ENCODE measurements around the gene WIPF3. TPM values are rescaled to one million over a fixed set of nuclear protein-coding genes. Genes with fewer than 3 reads are reported as not detected.

WIPF3 gene
- total RNA-seq, 2 donors from 2014 or later = 0.08 TPM; not detected in 1

DNA sequence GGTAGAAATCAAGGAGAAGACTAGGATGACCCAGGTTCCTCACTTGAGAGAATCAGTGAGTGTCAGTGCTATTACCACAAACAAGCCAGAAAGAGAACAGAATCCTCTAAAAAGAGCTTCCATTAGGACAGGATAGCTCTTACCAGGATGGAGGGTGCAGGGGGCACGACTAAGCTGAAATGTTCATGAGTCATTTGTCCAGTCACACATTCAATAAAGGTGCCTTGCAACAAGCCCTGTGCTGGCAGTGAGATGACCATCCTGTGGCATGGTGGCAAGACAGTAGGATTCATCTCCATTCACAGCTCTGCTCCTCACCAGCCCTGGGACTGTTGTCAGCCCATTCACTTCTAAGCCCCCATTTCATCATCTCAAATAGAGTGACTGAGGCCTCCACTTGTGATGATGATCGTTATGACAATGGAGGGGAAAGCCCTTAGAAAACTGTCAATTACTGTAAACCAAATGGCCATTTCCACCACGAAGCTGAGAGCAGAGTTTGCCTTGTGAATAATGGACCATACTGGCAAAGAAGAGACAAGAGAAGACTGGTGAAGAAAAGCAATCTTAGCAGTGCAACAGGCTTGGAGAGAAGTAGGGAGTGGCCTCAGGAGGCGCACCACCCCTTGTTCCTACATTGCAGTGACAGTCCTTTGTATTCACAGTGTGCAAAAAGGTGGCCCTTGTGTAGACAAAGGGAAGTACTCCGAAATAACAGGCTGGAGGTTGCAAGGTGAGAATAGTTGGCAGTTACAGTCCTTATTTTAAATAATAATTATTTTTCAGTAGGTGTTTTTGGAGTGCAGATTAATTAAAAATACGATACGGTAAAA is 9.0 kb upstream of the WIPF3 start:
- DNase-seq (no peak), ATAC-seq (no peak)
- no peak overlapping the region for H3K4me3 Mint-ChIP-seq
- no peak overlapping the region for H3K27ac Mint-ChIP-seq
- H3K9me3 ChIP-seq (ENCODE audit: control insufficient read depth, low read length, poor library complexity, severe bottlenecking) = no peaks in the 10 kb centered on the region
- no peaks in the 10 kb centered on the region for H3K36me3 Mint-ChIP-seq (ENCODE audit: low read depth)
- no peaks in the 10 kb centered on the region for H3K4me1 Mint-ChIP-seq
- H3K27me3 Mint-ChIP-seq = peaks cover 18% of the 10 kb centered on the region

GRCh38 chr7:29798422-29798821 is 7.9 kb upstream of the WIPF3 start:
- Mint-ChIP-seq H3K4me3 (no peak overlapping the region), H3K27ac (no peak overlapping the region), H3K36me3 (ENCODE audit: low read depth) (no peaks in the 10 kb centered on the region), H3K4me1 (no peaks in the 10 kb centered on the region), H3K27me3 (peaks cover 27% of the 10 kb centered on the region)
- DNase-seq (no peak), ATAC-seq (no peak)
- H3K9me3 ChIP-seq (ENCODE audit: control insufficient read depth, low read length, poor library complexity, severe bottlenecking) = no peaks in the 10 kb centered on the region

- H3K27ac Mint-ChIP-seq = no peak overlapping the region
- no peak for ATAC-seq
- peaks cover 51% of the 10 kb centered on the region for H3K27me3 Mint-ChIP-seq
- H3K4me3 Mint-ChIP-seq = no peak overlapping the region
- no peaks in the 10 kb centered on the region for H3K4me1 Mint-ChIP-seq
- no peaks in the 10 kb centered on the region for H3K9me3 ChIP-seq (ENCODE audit: control insufficient read depth, low read length, poor library complexity, severe bottlenecking)
- DNase-seq = no peak
- no peaks in the 10 kb centered on the region for H3K36me3 Mint-ChIP-seq (ENCODE audit: low read depth)
Measured at GRCh38 chr7:29801929-29802328, 4.4 kb upstream of the WIPF3 start.

- peaks cover 8% of the 10 kb centered on the region for H3K4me1 Mint-ChIP-seq
- H3K4me3 Mint-ChIP-seq = no peak overlapping the region
- no peak for ATAC-seq
Measured at GRCh38 chr7:29805031-29805430, 1.3 kb upstream of the WIPF3 start.

DNA sequence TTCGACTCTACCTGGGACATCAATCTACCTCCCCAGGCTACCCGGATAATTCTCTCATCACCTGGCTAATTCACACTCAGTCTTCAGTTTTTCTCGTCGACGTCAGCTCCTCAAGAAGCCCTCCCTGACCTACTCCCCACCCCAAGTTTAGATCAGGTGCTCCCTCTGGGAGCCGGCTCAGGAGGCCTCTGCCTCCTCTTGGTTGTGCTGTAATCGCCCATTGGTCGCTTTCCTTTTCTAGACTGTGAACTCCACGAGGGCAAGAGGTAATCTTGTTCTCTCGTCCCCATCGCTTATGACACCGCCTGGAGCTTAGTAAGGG is 461 bp upstream of the WIPF3 start:
- no peaks in the 10 kb centered on the region for H3K9me3 ChIP-seq (ENCODE audit: control insufficient read depth, low read length, poor library complexity, severe bottlenecking)
- ATAC-seq (no peak), DNase-seq (no peak)
- no peak overlapping the region for H3K27ac Mint-ChIP-seq
- H3K4me3 Mint-ChIP-seq = no peak overlapping the region
- no peaks in the 10 kb centered on the region for H3K36me3 Mint-ChIP-seq (ENCODE audit: low read depth)
- H3K27me3 Mint-ChIP-seq = peaks cover 76% of the 10 kb centered on the region
- H3K4me1 Mint-ChIP-seq = peaks cover 8% of the 10 kb centered on the region

More at GRCh38 chr7:29805031-29805430, 1.3 kb upstream of the WIPF3 start:
- Mint-ChIP-seq H3K36me3 (ENCODE audit: low read depth) (no peaks in the 10 kb centered on the region), H3K27ac (no peak overlapping the region), H3K27me3 (peaks cover 77% of the 10 kb centered on the region)
- no peaks in the 10 kb centered on the region for H3K9me3 ChIP-seq (ENCODE audit: control insufficient read depth, low read length, poor library complexity, severe bottlenecking)
- DNase-seq = no peak

DNA sequence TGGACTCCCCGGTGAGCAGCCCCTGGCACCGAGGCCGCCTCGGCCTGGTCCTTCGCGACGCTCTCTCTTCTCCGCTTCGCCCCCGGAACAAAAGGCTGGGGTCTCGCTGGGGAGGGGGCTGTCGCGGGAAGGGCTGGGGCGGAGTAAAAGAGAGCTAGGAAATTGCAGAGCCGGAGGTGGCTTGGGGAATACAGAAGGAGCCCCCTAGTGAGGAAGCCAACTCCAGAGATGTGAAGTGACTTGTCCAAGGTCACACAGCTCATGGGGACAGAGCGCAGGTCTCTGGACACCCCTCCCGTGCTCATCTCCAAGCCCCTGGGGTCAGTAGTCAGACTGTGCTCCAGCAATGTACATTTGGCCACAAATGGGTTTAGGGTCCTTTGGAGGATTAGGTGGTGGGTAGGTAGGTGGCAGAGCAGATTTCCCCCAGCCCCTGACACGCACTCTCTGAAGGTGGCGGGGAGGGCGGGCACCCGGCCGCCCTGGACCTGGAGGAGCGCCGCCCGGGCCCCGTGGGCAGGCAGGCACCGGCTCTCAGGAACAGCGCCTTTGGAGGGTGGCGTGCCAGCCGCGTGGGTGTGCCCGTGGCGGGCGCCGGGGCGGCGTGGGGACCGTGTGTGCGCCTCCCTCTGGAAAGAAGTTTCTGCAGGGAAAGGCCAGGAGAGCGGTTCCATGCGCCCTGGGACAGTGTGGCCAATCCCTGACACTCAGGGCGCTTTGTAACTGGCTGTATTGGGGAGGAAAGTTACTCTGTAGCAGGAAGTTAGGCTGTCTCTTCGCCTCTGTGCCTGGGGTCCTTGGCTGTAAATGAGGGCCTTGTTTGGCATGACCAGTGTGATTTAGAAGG is 910 bp downstream of the WIPF3 start:
- peak overlapping the region; percentile 9 for H3K4me3 Mint-ChIP-seq
- H3K27me3 Mint-ChIP-seq = peaks cover 71% of the 10 kb centered on the region
- peaks cover 8% of the 10 kb centered on the region for H3K4me1 Mint-ChIP-seq
- H3K36me3 Mint-ChIP-seq (ENCODE audit: low read depth) = no peaks in the 10 kb centered on the region
- DNase-seq (no peak), ATAC-seq (no peak)
- H3K27ac Mint-ChIP-seq = no peak overlapping the region
- no peaks in the 10 kb centered on the region for H3K9me3 ChIP-seq (ENCODE audit: control insufficient read depth, low read length, poor library complexity, severe bottlenecking)

DNA sequence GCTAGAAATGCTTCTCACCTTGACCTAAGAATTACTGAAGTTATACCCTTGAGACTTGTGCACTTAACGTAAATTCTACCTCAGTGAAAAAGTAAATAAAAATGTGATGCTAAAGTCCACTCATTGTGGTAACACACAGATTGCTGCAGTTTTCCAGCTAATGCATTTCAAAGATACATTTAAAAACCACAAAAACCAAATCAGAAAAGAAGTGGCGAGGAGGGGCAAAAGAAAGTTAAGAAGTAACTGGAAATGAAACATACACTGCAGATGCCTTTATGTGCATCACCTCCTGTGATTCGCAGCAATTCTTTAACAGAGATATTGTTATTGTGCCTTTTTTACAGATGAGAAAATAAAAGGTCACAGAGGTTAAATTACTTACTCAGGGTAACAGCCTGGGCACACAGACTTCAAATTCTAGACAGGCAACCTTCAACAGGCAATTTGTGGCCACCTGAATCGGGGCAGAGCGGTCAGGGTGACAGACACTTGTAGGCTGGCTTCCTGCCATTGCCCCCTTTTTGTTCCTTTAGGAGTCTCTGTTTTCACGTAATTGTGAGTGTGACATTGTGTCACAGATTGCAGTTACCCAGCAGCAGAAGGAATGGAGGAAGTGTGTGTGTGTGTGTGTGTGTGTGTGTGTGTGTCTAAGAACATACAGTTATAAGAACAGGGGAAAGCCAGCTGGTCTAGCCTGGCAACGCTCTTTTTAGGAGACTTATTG is 1.9 kb downstream of the WIPF3 start:
- no peak for DNase-seq
- H3K4me3 Mint-ChIP-seq = no peak overlapping the region

DNA sequence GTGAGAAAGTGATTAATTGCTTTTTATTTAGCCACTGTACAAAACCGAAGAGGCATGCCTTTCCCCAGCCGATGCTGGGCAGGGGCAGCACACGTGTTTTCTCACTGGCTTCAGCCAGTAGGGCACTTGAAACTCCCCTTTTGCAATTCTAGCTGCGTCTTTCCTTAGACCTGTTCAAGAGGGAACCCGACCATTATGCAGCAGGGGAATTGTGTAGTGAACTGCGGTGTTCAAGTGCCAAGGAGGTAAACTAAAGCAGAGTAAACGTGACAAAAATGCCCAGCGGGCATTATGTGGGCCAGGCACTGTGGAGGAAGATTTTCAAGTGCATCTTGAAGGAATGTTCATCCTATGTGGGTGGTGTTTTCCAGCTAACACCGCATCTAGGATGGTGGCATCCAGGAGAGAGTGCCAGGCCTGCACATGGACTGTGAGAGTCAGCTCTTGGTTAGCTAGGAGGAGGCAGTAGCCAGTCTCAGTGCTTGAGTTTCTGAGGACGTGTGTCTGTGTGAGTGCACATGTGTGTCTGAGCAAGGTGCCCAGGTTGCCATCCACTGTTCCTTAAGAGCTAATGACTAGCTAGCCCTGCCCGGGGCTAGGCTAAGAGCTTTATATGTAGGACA is 3.3 kb downstream of the WIPF3 start:
- H3K36me3 Mint-ChIP-seq (ENCODE audit: low read depth) = no peaks in the 10 kb centered on the region
- no peak for ATAC-seq
- H3K4me1 Mint-ChIP-seq = peaks cover 8% of the 10 kb centered on the region
- no peak for DNase-seq
- peaks cover 72% of the 10 kb centered on the region for H3K27me3 Mint-ChIP-seq
- no peaks in the 10 kb centered on the region for H3K9me3 ChIP-seq (ENCODE audit: control insufficient read depth, low read length, poor library complexity, severe bottlenecking)
- H3K4me3 Mint-ChIP-seq = no peak overlapping the region
- no peak overlapping the region for H3K27ac Mint-ChIP-seq

More for the DNA sequence above, 1.9 kb downstream of the WIPF3 start:
- H3K4me1 Mint-ChIP-seq = peaks cover 8% of the 10 kb centered on the region
- H3K27ac Mint-ChIP-seq = no peak overlapping the region
- H3K36me3 Mint-ChIP-seq (ENCODE audit: low read depth) = no peaks in the 10 kb centered on the region
- no peak for ATAC-seq
- peaks cover 73% of the 10 kb centered on the region for H3K27me3 Mint-ChIP-seq
- no peaks in the 10 kb centered on the region for H3K9me3 ChIP-seq (ENCODE audit: control insufficient read depth, low read length, poor library complexity, severe bottlenecking)

DNA sequence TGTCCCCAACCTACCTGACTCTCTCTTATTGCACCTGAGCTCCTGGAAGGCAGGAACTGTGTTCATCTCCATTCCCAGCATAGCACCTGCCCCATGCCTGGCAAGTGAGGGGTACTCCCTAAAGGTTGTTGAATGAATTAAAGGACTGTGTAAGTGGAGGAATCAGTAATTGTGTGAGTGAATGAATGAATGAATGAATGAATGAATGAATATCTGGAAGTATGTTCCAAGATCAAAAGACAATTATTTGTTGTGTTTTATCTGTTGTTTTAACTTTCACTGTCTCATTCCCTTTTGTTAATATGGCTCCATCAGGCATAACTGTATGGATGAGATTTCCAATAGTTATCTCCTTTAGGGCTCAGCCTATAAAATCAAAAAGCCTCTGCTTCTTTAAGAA is 4.0 kb downstream of the WIPF3 start:
- H3K36me3 Mint-ChIP-seq (ENCODE audit: low read depth) = no peaks in the 10 kb centered on the region
- DNase-seq = no peak
- H3K4me1 Mint-ChIP-seq = peaks cover 8% of the 10 kb centered on the region
- no peak overlapping the region for H3K4me3 Mint-ChIP-seq
- H3K9me3 ChIP-seq (ENCODE audit: control insufficient read depth, low read length, poor library complexity, severe bottlenecking) = no peaks in the 10 kb centered on the region
- H3K27ac Mint-ChIP-seq = no peak overlapping the region
- peaks cover 72% of the 10 kb centered on the region for H3K27me3 Mint-ChIP-seq
- ATAC-seq = no peak

DNA sequence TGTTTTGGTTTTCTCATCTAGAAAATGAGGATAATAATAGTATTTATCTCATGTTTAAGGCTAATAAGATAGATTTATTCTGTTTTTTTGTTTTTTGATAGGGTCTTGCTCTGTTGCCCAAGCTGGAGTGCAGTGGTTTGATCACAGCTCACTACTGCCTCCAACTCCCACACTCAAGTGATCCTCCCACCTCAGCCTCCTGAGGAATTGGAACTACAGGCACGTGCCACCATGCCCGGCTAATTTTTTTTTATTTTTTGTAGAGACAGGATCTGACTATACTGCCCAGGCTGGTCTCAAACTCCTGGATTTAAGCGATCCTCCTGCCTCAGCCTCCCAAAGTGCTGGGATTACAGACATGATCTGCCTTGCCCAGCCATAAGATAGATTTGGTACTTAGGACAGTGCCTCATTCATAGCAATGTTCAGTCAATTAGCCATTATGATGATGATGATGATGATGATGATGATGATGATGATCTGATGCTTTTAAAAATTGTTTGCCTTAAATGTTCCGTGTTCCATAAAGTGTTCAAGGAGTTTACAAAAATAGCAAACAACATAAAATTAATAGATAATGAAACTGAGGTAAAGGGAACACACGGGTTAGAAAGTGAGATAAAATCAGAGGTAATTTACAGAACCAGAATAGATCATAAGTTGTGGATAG is 4.6 kb downstream of the WIPF3 start:
- H3K27ac Mint-ChIP-seq = no peak overlapping the region
- peaks cover 8% of the 10 kb centered on the region for H3K4me1 Mint-ChIP-seq
- DNase-seq (no peak), ATAC-seq (no peak)
- H3K27me3 Mint-ChIP-seq = peaks cover 72% of the 10 kb centered on the region
- no peaks in the 10 kb centered on the region for H3K36me3 Mint-ChIP-seq (ENCODE audit: low read depth)
- no peak overlapping the region for H3K4me3 Mint-ChIP-seq
- no peaks in the 10 kb centered on the region for H3K9me3 ChIP-seq (ENCODE audit: control insufficient read depth, low read length, poor library complexity, severe bottlenecking)

DNA sequence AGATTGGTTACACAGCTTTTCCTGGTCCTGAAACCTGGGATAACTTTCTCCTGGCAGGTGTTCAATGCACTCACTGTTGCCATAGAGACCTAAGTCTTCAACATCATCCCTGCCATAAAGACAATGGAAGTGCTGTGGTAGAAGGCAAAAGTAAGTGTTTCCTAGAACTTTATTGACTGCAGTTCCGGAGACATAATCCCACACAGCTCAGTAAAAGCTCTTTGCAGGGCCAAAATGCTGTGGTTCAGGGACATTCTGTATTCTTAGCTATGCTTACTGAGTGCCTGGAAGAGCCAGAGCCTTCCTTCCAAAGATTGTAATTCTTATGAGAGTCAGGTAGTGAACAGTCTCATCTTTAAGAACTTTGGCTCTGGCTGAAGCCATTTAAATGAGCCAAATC is 5.3 kb downstream of the WIPF3 start:
- Mint-ChIP-seq H3K27me3 (peaks cover 73% of the 10 kb centered on the region), H3K36me3 (ENCODE audit: low read depth) (no peaks in the 10 kb centered on the region), H3K4me3 (no peak overlapping the region), H3K27ac (no peak overlapping the region), H3K4me1 (peaks cover 8% of the 10 kb centered on the region)
- DNase-seq (no peak), ATAC-seq (no peak)
- H3K9me3 ChIP-seq (ENCODE audit: control insufficient read depth, low read length, poor library complexity, severe bottlenecking) = no peaks in the 10 kb centered on the region

GRCh38 chr7:29812185-29812876 is 6.0 kb downstream of the WIPF3 start:
- Mint-ChIP-seq H3K4me3 (no peak overlapping the region), H3K27ac (no peak overlapping the region), H3K4me1 (peaks cover 8% of the 10 kb centered on the region), H3K27me3 (peaks cover 76% of the 10 kb centered on the region), H3K36me3 (ENCODE audit: low read depth) (no peaks in the 10 kb centered on the region)
- ATAC-seq (no peak), DNase-seq (no peak)
- no peaks in the 10 kb centered on the region for H3K9me3 ChIP-seq (ENCODE audit: control insufficient read depth, low read length, poor library complexity, severe bottlenecking)

Data from T-helper 17 cell (primary cell).